ENCODE data around the gene IER2. TPM values are rescaled to one million over a fixed set of nuclear protein-coding genes. Genes with fewer than 3 reads are reported as not detected.
"Not testable (repeated sequence)": the region's sequence is repeated elsewhere in the genome, so short reads cannot be mapped to it uniquely, and the experiment has no call there.

The IER2 gene
- total RNA-seq, 2 donors from 2014 or later: 83.4 to 116 TPM

DNA sequence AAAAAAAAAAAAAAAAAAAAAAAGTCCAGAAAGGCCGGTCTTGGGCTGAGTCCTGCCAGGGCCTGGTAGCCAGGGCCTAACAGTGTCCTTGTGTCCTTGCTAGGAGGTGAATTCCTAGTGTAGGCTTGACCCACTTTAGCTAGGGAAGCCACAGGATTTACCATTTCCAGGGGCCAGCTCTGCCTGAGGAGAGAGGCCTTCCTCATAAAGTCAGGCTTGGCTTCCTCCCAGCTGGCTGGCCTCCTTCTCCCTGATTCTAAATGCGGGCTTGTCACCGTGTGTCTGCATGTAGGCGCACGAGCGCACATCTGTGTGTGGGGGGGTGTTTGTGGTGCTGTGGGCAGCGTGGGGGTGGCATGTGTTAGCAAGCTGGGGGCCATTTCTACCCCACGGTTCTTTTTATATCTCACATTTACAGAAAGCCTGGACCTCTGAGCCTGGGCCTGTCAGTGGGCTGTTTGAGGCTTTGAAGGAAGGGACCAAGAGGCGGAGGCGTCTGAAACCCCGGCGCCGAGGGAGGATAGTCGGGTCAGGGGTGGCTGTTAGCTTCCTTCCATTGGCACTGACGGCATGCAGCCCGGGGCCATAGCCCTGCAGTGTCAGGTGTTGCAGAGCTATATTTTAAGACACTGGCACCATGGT is 31.7 kb downstream of the IER2 start:
- Histone ChIP-seq H3K27me3 (no peaks in the 10 kb centered on the region), H3K9ac (ENCODE audit: low read depth in 2 of 2, low read length in 2 of 2) (peak overlapping the region in 1 of 2 donors; percentile 48), H3K36me3 (no peaks in the 10 kb centered on the region), H3K27ac (no peak overlapping the region), H3K4me1 (no peaks in the 10 kb centered on the region), H3K9me3 (no peaks in the 10 kb centered on the region), H3K4me3 (no peak overlapping the region)
- DNase-seq: peak; percentile 76
- TF ChIP-seq, protein P1, sequence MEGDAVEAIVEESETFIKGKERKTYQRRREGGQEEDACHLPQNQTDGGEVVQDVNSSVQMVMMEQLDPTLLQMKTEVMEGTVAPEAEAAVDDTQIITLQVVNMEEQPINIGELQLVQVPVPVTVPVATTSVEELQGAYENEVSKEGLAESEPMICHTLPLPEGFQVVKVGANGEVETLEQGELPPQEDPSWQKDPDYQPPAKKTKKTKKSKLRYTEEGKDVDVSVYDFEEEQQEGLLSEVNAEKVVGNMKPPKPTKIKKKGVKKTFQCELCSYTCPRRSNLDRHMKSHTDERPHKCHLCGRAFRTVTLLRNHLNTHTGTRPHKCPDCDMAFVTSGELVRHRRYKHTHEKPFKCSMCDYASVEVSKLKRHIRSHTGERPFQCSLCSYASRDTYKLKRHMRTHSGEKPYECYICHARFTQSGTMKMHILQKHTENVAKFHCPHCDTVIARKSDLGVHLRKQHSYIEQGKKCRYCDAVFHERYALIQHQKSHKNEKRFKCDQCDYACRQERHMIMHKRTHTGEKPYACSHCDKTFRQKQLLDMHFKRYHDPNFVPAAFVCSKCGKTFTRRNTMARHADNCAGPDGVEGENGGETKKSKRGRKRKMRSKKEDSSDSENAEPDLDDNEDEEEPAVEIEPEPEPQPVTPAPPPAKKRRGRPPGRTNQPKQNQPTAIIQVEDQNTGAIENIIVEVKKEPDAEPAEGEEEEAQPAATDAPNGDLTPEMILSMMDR (IDR thresholded peaks at IDR 0.05): no peak
- intact Hi-C loops (cut with DNase I): no loop called here

GRCh38 chr19:13184926-13185325 is 34.7 kb downstream of the IER2 start:
- H3K36me3 ChIP-seq; H3K4me1 ChIP-seq; H3K27me3 ChIP-seq; H3K4me3 ChIP-seq; intact Hi-C loops (cut with DNase I); H3K9me3 ChIP-seq; H3K9ac ChIP-seq (ENCODE audit: low read depth in 2 of 2, low read length in 2 of 2); H3K27ac ChIP-seq; DNase-seq: not testable (repeated sequence)

DNA sequence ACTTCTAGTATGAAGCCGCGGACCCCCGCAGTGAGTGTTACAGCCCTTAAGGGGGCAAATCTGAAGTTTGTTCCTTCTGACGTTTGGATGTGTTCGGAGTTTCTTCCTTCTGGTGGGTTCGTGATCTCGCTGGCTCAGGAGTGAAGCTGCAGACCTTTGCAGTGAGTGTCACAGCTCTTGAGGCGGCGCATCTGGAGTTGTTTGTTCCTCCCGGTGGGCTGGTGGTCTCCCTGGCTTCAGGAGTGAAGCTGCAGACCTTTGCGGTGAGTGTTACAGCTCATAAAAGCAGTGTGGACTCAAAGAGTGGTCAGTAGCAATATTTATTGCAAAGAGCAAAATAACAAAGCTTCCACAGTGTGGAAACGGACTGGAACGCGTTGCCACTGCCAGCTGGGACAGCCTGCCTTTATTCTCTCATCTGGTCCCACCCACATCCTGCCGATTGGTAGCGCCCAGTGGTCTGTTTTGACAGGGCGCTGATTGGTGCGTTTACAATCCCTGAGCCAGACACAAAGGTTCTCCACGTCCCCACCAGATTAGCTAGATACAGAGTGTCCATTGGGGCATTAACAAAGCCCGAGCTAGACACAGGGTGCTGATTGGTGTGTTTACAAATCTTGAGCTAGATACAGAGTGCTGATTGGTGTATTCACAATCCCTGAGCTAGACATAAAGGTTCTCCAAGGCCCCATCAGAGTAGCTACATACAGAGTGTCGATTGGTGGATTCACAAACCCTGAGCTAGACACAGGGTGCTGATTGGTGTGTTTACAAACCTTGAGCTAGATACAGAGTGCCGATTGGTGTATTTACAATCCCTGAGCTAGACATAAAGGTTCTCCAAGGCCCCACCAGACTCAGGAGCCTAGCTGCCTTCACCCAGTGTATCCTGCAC is 35.8 kb downstream of the IER2 start:
- H3K9me3 ChIP-seq; DNase-seq; intact Hi-C loops (cut with DNase I); H3K4me1 ChIP-seq; H3K4me3 ChIP-seq; H3K27ac ChIP-seq; H3K9ac ChIP-seq (ENCODE audit: low read depth in 2 of 2, low read length in 2 of 2); H3K27me3 ChIP-seq; H3K36me3 ChIP-seq: not testable (repeated sequence)

DNA sequence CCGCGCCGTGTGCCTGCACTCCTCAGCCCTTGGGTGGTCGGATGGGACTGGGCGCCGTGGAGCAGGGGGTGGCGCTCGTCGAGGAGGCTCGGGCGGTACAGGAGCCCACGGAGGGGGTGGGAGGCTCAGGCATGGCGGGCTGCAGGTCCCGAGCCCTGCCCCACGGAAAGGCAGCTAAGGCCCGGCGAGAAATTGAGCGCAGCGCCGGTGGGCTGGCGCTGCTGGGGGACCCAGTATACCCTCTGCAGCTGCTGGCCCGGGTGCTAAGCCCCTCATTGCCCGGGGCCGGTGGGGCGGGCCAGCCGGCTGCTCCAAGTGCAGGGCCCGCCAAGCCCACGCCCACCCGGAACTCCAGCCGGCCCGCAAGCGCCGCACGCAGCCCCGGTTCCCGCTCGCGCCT is 36.5 kb downstream of the IER2 start:
- H3K27ac ChIP-seq; H3K9me3 ChIP-seq; H3K4me3 ChIP-seq; DNase-seq; H3K4me1 ChIP-seq; H3K27me3 ChIP-seq; H3K9ac ChIP-seq (ENCODE audit: low read depth in 2 of 2, low read length in 2 of 2); intact Hi-C loops (cut with DNase I); H3K36me3 ChIP-seq: not testable (repeated sequence)

GRCh38 chr19:13187419-13187818 is 37.2 kb downstream of the IER2 start:
- intact Hi-C loops (cut with DNase I): no loop called here
- H3K36me3 ChIP-seq: no peaks in the 10 kb centered on the region
- H3K4me1 ChIP-seq: no peaks in the 10 kb centered on the region
- H3K9me3 ChIP-seq: no peaks in the 10 kb centered on the region
- no peak overlapping the region for H3K4me3 ChIP-seq
- TF ChIP-seq, protein P1 (IDR thresholded peaks at IDR 0.05): no peak
- DNase-seq: no peak
- no peaks in the 10 kb centered on the region for H3K27me3 ChIP-seq
- no peak overlapping the region for H3K9ac ChIP-seq (ENCODE audit: low read depth in 2 of 2, low read length in 2 of 2)
- no peak overlapping the region for H3K27ac ChIP-seq

- Histone ChIP-seq H3K4me3 (no peak overlapping the region), H3K27ac (no peak overlapping the region), H3K9ac (ENCODE audit: low read depth in 2 of 2, low read length in 2 of 2) (no peak overlapping the region), H3K36me3 (no peaks in the 10 kb centered on the region), H3K9me3 (no peaks in the 10 kb centered on the region), H3K4me1 (peaks cover 4% of the 10 kb centered on the region), H3K27me3 (no peaks in the 10 kb centered on the region)
- intact Hi-C loops (cut with DNase I): no loop called here
- TF ChIP-seq, protein P1 (IDR thresholded peaks at IDR 0.05): no peak
- DNase-seq: no peak
These were observed 39.4 kb downstream of the IER2 start for GRCh38 chr19:13189600-13189999.
